OCI-LY7 (cell line): ENCODE results near the gene STK4.

ENCODE experiments used
- CTCF ChIP-seq: fragments of 200-600 bp; sonication (generic); conservative IDR thresholded peaks from 2 replicates; pipeline ENCODE4 v1.5.1; 2014; ENCODE audit warnings: mild to moderate bottlenecking, antibody characterized with exemption, low read length, moderate library complexity, mixed read lengths
- EZH2phosphoT487 ChIP-seq: fragments of 200-600 bp; sonication (generic); IDR thresholded peaks from 2 replicates; pipeline ENCODE4 v1.6.1; 2018; ENCODE audit warnings: low read depth, borderline replicate concordance, mild to moderate bottlenecking, mixed run types, antibody characterized with exemption, low read length, moderate library complexity, mixed read lengths

GRCh38 chr20:45087814-45088213, 121.5 kb downstream of the STK4 start:
- TF ChIP-seq EZH2phosphoT487 (no peak), CTCF (no peak)
